Activated T-helper 1 cell treated with Interleukin-2 at 50 U/mL for 16 hours (primary cell): ENCODE data around the gene DHRSX.
"Not testable (repeated sequence)": the region's sequence is repeated elsewhere in the genome, so short reads cannot be mapped to it uniquely, and the experiment has no call there.

Experiments
- DNase-seq: peaks from one replicate; pipeline ENCODE4 v3.0.0-alpha.2; 2020; ENCODE audit warnings: low read depth

Gene DHRSX

DNA sequence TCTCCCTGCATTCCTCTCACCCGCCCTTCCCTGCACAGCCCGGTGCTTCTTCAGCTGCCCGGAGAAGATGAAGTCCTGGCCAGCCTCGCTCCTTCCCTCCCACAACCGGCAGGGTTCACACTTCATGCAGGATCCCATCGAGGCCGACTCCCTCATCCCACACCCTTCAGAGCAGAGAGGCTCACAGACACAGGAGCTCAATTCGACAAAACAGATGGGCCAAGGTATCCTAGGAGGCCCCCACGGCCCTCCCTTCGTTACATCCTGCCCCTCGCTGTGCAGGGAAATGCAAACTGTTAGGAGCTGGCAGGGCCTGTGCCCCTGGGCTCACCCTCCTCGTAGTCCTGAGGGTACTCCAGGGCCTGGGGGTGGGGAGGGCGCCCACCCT is 238.1 kb downstream of the DHRSX start:
- DNase-seq = no peak

DNA sequence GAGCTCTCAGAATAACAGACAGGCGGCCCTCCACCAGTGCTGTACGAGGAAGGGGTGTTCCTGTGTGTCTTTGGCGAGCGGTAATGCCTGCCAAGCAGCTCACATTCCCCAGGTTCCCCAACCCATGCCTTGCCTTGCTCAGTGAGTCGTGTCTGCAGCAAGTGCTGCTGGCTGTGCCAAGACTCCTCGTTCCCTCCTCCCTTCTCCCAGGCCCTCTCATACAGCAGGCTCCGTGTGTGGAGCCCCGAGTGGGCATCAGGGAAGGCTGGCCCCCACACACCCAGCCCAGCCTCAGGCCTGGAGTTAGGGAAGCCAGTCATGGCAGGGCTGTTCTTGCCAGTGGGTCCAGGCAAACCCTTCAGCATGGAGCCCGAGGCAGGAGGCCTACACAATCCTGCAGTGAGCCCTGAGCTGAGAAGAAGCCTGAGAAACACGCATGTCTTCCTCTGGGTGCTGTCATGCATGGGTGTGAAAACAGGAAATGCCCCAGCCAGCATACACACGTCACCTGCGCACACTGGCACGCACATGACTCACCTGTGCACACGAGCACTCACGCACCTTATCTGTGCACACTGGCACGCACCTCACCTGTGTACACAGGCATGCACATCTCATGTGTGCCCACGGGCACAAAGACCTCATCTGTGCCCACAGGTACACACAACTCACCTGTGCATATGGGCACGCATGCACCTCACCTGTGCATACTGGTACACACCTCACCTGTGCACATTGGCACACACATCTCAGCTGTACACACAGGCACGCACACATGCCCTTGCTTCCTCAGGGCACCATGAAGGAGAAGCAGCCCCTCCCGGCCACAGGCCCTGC is 238.7 kb downstream of the DHRSX start:
- DNase-seq = no peak

DNA sequence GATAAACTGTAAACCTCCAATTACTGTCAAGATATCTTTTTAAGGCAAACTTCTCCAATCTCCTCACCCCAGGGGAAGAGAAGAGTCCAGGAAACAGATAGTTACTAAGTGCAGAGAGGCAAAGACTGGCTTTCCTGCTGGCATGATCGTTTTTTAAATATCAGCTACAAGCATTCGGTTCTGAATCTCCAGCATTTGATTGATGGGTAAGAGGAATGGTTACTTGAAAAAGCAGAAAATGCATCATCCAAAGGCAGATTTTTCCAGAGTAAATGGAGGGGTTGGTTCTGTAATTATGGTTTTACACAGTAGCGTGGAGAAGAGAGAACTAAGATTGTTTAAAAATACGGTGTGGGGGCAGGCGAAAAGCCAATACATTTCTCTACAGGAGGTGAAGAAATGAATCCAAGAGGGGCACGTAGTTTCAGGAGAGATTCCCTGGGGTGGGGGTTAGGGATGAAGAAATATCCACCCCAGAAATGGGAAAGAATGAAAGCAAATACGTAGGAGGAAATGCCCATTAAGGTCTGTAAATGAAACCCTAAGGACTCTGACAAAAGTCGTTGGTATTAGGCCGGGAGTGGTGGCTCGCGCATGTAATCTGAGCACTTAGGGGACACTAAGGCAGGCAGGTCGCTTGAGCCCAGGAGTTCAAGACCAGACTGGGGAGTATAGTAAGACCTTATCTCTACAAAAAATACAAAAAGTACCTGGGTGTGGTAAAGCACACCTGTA is 248.3 kb downstream of the DHRSX start:
- no peak for DNase-seq

DNA sequence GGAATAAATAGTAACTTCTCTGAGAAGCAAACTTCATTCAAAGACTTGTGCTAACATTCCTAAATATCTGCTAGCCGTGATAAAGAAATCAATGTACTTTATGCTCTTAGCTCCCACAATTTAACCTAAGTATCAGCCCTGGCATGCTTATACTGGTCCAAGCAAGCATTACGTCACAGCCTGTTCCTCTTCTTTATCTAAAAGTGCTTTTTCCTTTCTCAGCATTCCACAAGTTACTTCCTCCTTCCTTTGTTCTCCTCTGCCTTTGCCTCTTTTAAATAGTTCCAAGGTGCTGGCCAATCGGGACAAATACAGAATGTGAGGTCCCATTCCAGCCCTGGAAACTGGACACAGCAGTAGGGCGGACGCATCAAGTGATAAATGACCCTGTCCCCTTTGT is 249.6 kb downstream of the DHRSX start:
- DNase-seq = no peak

DNA sequence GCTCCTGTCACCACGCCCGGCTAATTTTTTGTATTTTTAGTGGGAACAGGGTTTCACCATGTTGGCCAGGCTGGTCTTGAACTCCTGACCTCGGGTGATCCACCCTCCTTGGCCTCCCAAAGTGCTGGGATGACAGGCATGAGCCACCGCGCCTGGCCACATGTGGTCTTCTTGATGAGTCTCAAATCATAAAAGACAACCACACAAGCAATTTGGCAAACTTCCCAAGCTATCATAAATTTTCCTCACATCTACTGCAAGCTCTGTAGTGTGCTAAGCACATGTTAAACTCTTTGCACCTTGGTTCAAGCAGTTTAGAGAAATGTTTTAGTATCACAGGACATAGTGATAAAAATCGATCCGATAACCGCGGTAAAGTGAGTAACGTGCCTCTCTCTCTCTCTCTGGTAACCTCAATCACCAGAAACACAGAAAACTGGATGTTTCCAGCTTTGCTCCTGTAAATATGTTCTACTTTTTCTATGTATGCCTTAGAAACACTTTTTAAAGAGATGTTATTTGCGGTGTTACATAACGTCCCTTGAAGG is 256.8 kb downstream of the DHRSX start:
- DNase-seq = no peak

DNA sequence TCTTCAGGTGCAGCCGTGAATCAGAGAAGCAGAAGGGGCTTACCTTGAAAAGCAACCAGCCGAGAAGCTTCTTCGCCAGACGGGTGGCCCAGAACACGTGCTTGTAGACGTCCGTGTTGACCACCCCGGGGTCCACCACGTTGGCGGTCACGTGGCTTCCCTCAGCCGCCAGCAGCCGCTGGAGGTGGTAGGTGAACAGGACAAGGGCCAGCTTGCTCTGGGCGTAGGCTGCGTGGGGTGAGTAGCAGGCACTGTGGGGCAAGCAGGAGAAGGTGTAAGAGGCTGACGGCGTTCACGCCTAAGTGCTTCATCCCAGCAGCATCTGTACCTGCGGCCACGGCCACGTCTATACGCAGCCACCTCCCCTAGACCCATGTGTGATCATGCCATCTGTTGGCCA is 257.8 kb downstream of the DHRSX start:
- no peak for DNase-seq

DNA sequence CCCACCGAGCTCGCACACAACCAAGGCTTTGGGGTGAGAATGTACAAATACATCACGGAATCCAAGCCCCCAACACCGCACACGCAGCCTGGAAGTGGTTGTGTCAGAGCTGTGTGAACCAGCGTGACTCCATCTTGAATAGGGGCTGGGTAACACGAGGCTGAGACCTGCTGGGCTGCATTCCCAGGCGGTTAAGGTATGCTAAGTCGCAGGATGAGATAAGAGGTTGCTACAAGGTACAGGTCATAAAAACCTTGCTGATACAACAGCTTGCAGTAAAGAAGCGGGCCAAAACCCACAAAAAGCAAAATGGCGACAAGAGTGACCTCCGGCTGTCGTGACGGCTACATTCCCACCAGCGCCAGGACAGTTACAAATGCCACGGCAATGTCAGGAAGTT is 258.4 kb downstream of the DHRSX start:
- no peak for DNase-seq

DNA sequence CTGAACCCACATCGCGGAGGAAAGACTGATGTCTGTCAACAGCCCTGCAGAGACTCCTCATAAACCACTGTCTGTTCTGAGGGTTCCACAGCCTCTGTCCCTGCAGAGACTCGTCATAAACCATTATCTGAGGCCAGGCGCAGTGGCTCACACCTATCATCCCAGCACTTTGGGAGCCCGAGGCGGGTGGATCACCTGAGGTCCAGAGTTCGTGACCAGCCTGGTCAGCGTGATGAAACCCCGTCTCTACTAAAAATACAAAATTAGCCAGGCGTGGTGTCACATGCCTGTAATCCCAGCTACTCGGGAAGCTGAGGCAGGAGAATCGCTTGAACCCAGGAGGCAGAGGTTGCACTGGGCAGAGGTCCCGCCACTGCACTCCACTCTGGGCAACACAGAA is 259.3 kb downstream of the DHRSX start:
- DNase-seq = not testable (repeated sequence)

DNA sequence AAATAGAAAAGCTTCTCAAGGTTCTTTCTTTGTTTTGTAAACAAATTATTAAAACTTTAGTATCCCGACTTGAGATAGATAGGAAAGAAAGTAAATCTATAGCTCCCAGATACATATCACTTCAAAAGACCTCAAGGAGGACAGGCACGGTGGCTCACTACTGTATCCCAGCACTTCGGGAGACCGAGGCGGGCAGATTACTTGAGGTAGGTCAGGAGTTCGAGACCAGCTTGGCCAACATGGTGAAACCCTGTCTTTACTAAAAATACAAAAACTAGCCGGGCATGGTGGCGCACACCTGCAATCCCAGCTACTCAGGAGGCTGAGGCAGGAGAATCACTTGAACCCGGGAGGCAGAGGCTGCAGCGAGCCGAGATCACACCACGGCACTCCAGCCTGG is 260.0 kb downstream of the DHRSX start:
- not testable (repeated sequence) for DNase-seq

DNA sequence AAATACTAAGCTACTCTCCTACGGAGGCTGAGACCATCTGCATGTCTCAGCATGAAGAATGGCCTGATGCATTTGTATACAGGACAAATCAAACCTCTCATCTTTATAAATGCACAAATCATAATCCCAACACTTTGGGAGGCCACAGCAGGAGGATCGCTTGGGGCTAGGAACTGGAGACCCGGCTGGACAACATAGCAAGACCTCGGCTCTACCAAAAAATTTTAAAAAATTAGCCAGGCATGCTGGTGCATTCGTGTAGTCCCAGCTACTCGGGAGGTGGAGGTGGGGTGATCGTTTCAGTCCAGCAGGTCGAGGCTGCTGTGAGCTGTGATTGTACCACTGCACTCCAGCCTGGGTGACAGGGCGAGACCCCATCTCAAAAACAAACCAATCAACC is 262.8 kb downstream of the DHRSX start:
- DNase-seq = no peak

DNA sequence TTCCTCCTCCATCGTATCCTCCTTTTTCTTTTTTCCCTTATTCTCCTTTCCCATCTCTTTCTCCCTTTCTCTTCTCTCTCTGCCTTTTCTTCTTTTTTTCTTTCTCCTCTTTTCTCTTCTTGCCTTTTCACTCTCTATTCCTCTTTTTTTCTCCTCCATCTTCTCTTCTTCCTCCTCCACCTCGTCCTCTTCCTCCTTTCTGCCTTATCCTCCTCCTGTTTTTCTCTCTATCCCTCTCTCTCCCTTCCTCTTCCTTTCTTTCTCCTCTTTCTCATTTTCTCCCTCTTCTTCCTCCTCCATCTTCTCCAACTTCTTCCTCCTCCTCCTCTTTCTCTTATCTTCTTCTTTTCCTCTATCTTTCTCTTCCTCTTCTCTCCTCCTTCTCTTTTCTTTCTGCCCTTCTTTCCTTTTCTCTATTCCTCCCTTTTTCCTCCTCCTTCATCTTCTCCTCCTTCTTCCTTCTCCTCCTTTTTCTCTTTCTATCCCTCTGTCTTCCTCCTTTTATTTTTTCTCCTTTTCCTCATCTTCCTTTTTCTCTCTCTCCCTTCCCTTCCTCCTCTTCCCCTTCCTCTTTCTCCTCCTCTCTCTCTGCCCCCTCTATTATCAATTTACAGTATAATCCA is 269.1 kb downstream of the DHRSX start:
- DNase-seq = no peak

DNA sequence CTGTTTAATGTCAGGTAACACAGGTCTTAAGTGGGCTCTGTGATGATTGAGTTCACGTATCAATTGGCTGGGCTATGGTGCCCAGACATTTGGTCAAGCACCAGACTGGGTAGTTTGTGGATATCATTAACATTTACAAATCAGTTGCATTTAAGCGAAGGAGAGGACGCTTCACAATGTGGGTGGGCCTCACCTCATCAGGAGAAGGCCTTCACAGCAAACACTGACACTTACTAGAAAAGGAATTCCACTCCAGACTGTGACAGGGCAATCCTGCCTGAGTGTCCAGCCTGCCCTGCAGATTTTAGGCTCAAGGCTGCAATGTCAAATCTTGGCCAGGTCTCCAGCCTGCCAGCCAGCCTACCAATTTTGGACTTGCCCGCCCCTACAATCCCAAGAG is 270.3 kb downstream of the DHRSX start:
- no peak for DNase-seq

DNA sequence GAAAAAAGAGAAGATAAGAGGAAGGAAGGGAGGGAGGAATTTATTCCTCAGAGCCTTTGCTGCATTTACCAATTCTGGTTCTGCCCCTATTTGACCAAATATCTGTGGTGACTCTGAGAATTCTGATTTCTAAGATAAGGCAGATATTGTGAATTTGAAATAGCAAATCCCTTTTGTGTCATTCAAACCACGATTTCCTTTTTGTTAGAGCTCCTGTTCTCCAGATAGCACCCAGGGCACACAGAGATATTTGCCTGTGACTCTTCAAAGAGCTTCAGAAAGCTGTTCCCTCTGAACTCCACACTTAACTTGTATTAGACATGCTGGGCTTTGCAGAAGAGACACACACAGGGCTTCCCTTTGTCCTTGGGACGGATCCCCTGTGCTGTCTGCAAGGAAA is 272.2 kb downstream of the DHRSX start:
- DNase-seq = no peak

DNA sequence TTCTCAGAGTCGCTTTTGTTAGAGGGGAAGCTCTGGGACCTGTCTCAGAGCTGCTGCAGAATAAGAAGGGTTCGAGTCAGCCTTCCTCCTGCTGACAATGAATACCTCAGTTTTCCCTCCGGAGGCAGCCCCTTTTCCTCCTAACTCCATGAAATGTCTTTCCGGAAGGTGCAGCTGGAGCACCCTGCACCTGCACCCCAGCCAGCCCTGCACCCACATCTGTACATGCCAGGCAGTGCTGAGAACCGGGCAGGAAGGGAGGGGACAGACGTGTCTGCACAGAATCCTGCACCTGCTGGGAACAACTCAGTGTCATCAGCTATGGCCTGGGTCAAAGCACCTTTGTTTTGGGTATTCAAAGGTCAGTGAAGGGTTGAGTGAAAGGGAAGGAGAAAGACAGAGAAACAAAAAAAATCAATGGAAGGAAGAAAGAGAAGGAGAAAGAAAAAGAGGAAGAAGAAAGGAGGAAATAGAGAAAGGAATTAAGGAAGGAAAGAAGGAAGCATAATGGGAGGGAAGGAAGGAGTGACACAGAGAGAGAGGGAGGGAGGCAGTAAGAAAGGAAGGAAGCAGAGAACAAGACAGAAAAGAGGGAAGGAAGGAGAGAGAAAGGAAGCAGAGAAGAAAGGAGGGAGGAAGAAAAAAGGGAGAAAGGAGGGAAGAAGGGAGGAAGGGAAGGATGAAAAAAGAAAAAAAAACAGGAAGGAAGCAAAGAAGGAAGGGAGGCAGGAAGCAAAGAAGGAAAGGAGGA is 273.7 kb downstream of the DHRSX start:
- no peak for DNase-seq

DNA sequence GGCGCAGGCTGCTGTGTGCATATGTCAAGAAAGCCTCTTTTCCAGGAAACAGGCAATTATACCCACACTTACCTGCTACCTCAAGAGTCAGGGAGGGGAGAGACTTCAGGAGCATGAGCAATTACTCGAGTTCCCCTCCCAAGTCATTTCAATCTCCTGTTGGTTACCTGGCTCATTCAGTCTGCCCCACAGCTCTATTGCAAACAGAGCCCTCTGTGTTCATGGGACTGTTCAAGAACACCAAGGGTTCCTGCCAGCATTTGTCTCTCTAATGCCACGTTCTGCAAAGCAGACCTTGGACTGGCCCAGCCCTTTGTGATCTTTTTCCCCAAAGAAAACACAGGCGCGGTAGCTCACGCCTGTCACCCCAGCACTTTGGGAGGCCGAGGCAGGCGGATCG is 274.6 kb downstream of the DHRSX start:
- no peak for DNase-seq

DNA sequence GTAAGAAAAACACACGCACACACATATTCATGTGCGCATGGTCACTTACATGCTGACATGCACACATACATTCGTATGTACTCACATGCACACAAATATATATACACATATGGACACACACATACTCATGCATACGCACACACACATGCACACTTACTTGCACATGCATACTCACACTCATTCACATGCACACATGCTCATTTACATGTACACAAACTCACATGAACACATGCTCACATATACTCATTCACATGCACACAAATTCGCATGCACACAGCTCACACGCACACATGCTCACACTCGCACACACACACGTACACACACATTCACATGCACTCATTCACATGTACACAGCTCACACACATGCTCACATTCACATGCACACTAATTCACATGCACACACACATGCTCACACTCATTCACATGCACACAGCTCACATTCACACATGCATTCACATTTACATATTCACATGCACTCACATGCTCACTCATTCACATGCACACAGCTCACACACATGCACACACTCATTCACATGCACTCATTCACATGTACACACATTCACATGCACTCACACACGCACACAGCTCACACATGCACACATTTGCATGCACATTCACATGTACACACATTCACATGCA is 276.1 kb downstream of the DHRSX start:
- DNase-seq = no peak

DNA sequence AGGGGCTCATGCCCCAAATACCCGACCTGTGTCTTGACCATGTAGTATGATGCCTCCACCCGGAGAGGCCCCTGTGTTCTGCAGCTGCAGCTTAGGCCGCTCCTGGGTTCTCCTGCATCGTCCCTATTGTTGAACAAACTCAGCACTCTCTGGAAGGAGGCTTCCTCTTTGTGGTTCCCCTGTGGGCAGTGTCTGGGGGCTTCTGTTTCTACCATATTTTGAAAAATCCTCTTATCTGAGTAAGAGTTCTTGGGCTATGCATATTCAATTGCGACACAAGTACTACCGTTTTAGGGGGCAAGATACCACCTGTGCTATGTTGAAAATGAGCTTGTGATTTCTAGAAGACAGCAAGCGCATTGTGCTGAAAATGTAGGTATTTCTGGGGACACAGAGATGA is 276.6 kb downstream of the DHRSX start:
- no peak for DNase-seq

DNA sequence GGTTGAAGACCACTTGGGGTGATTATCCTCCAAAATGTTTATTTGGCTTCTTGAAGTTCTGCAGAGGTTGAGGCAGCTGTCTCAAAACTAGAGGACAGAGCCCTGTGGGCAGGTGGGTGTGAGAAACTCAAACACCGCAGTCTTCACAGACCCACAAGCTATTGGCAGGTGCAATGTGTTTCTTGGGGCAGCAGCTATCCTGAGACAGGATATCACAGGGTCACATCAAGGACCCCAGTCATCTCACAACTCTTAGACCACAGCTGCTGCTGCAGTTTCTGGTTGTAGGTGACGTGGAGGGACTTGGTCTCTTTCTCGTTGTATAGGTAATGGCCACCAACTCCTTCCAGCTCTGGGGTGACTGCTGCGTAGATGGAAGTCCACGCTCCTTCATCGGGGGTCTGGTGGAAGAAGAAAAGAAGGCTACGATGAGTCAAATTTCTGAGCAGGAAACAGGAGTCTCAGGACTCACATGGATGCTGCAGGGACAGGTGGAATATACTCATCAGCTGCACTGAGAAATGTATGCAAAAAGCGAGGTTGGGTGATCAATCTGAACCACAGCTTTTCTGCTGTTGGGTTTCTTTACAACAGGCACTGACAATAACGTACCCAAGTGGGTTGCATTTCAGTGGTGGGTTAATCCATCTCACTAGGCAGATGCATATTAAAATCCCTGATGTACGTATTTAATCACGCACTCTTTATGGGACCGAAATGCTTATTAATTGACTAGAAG is 279.8 kb downstream of the DHRSX start:
- DNase-seq = no peak

DNA sequence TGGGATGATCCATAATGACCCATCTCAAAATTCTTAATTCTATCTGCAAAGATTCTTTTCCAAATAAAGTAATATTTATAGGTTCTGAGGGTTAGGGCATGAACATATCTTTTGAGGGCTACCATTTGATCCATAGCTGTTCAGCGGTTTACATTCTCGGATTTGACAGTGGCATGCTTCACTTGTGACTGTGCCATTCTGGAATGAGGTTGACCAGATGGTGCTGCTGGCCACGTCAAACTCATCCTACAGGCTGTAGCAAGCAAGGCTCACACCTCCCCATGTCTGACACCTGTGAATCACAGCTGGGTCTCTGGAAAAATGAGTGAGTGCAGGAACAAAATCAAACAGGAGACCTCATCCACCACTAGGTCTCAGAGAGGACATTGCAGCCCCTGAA is 280.5 kb downstream of the DHRSX start:
- no peak for DNase-seq

DNA sequence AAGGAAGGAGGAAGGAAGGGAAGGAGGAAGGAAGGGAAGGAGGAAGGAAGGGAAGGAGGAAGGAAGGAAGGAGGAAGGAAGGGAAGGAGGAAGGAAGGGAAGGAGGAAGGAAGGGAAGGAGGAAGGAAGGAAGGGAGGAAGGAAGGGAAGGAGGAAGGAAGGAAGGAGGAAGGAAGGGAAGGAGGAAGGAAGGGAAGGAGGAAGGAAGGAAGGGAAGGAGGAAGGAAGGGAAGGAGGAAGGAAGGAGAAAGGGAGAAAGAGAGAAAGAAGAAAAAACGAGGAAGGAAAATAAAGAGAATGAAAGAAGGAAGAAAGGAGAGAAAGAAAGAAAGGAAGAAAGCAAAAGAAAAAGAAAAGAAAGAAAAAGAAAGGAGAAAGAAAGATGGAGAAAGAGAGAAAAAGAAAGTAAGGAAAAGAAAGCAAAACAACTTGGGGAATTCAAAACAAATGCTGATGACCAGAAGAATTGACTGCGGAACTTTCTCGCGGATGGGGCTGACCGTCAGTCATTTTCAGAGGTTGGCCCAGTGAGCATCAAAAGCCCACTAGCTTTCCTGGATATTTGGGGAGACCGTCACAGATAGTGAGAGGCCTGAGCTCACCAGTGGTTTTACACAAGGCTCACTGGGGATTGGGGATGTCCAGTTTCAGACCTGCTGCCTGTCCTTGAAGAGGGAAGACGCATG is 286.5 kb downstream of the DHRSX start:
- DNase-seq = not testable (repeated sequence)
